Measurements from ENCODE around the gene MRTO4.
A peak's percentile ranks its signal among the peaks of the same experiment; 100 is the strongest.
"Not testable (repeated sequence)": the region's sequence is repeated elsewhere in the genome, so short reads cannot be mapped to it uniquely, and the experiment has no call there.

MRTO4 gene

DNA sequence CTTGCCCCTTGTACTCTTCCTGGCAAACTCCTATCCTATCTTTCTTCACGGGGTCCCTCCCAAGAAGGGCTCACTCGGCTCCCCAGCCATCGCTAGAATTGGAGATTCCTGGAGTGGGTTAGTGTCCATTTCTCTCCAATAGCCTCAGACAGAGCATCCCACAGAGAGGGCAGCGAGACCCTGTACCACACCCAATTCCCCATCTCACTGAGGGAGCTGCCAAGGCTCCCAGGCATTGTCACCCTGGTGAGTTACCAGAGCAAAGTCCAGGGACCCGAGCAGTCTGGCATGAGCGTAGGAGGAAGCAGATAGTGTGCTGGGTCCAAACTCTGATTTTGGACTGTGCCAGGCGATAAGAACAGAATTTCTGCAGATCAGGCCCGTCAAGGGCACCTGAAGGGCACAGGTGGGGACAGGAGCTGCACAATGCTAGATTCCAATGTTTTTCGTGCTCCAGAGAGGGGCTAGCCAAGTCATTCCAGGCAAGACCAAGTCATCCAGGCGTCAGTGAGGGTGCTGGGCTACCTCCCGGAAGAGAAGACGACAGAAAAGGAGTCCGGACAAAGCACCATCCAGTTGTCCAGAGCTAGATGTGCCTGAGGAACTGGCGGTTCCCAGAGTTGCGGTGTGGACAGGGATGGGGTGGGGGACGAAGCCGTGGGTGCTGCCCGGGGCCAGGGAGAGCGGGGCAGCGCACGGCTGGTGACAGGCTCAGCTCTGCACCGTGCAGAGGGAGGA lies 21.7 kb downstream of the MRTO4 start:
- DNase-seq: no peak

DNA sequence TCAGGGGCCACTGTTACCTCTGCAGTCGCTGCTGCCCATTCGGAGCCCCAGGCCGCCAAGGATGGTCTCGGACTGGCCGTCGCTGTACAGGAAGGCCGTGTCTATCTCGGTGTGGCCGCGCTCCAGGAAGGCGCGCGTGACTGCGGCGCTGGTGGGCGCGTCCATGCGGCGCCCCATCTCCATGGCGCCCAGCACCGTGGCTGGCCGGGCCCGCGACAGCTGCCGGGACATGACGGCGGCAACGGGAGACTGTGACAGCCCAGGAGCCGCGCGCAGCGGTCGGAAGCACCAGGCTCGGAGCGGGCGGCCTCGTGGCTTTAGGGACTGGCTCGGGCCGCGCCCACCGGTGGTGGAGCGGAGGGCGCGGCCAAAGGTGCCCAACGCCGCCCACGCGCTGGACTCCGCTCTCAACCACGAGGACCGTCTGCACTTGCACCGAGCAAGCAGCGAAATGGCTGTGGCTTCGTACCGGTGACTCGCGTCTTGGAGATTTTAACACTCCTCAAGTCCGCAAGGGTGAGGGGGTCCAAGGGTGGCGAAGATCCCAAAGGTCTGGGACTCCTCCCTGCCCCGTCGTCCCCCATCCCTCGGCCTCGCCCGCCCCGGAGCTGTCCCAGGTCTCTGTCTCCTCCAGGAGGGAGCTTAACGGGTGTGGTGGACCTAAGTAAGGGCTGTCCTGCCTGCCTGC lies 22.4 kb downstream of the MRTO4 start:
- not testable (repeated sequence) for DNase-seq

DNA sequence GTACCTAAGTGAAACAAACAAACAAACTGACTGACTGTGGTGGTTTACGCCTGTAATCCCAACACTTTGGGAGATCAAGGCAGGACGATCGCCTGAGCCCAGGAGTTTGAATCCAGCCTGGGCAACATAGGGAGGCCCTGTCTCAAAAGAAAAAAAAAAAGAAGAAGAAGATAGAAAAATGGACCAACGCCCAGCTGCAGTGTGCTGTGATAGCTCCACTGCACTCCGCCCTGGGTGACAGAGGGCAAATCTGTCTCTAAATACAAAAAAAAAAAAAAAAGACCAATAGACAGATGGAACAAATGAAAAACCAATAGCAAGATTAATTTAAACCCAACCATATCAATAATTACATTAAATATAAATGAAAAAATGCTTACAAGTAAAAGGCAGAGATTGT lies 23.0 kb downstream of the MRTO4 start:
- DNase-seq: no peak

DNA sequence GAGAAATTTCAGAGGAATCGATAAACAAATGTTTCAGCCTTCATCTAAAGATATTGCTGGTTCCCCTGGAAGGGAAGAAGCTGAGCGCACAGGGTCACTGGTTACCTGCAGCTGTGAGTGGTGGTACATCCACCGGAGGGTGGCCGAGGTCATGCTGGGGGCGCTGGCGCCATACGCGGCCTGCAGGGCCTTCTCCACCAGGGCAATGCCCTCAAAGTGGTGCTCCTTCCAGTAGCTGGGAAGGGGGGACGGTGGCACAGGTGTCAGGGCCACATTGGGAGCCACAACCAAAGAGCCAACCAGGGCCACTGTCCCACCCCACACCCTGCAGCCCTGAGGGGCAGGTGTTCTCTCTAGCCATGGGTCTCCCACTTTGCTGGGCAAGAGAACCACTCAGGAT lies 32.3 kb downstream of the MRTO4 start:
- no peak for DNase-seq

DNA sequence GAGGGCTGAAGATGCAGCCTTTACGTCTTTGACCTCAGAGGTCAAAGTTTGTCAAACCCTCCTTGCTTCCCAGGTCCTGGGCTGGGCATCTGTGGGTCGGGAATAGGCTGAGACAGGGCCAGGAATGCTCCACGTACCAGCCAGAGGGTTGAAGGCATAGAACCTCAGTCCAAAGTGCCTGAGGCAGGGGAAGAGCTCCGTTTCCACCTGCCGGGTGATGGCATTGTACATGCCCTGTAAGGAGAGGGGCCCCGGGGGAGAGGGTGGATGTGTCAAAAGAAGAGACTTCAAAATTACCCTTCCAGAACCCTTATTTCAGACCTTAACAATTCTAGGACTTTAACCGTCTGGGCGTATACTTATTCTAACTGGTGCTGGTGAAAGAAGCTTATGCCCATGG lies 33.3 kb downstream of the MRTO4 start:
- no peak for DNase-seq

DNA sequence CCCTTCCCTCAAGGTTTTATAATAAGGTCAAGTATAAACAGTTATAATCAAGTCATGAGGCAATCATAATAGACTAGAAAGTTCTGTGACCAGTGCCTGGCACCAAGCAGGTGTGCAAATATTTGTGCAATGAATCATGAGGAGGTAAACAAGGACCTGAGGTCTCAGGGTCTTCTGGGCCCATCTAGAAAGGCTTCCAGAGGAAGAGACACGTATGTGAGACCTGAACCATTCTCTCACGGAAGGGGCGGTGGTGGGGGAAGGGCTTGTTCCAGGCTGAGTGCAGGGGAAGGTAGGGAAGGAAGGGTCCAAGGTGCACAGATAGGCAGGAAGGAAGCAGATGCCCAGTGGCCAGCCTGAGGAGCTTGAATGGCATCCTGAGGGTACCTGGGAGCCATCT lies 33.8 kb downstream of the MRTO4 start:
- DNase-seq: not testable (repeated sequence)

DNA sequence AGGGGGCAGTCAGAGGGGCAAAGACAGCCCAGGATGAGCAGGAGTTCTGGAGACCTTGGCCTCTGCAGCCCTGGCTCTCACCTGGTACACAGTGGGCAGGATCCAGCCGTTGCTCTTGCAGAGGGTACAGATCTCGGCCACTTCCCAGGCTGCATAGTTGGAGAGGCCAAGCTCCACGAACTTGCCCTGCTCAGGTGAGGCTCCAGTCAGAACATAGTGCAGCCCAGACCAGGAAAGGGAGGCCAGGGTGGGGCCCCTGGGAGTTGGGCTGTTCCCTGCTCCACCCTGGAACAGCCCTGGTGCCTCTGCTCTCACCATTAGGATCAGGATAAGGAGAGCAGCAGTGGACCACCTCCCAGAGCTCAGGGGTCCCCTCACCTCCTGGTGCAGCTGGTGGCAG lies 34.2 kb downstream of the MRTO4 start:
- not testable (repeated sequence) for DNase-seq

DNA sequence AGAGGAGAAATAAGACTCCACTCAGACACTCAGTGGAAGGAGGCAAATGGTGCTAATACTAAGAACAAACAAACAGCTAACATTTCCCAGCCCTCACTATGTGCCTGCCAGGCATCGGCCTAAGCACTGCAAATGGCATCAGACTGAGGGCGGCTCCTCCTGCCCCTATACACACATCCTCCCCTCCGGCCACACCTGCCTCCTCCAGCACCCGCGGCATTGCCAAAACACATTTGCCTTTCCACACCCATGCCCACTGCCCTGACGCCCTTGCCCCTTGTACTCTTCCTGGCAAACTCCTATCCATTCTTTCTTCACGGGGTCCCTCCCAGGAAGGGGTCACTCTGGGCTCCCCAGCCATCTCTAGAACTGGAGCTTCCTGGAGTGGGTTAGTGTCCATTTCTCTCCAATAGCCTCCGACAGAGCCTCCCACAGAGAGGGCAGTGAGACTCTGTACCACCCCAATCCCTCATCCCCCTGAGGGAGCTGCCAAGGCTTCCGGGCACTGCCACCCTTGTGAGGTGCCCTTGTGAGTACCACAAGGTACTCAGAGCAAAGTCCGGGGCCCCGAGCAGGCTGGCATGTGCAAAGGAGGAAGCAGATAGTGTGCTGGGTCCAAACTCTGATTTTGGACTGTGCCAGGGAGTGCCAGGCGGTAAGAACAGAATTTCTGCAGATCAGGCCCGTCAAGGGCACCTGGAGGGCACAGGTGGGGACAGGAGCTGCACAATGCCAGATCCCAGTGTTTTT lies 36.0 kb downstream of the MRTO4 start:
- no peak for DNase-seq

DNA sequence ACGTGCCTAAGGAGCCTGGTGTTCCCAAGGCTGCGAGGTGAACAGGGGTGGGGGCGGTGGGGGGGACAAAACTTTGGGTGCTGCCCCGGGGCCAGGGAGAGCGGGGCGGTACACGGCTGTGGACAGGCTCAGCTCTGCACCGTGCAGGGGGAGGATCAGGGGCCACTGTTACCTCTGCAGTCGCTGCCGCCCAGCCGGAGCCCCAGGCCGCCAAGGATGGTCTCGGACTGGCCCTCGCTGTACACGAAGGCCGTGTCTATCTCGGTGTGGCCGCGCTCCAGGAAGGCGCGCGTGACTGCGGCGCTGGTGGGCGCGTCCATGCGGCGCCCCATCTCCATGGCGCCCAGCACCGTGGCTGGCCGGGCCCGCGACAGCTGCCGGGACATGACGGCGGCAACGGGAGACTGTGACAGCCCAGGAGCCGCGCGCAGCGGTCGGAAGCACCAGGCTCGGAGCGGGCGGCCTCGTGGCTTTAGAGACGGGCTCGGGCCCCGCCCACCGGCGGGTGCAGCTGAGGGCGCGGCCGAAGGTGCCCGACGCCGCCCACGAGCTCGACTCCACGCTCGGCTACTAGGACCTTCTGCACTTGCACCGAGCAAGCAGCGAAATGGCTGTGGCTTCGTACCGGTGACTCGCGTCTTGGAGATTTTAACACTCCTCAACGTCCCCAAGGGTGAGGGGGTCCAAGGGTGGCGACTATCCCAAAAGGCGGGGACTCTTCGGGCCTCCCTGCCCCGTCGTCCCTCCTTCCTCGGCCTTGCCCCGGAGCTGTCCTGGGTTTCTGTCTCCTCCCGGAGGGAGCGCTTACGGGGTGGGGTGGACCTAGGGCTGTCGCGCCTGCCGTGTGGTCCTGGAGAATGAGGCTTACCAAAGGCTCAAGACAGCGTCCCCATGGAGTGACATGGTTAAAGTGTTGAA lies 37.0 kb downstream of the MRTO4 start, which contains the start of gene AKR7A3:
TSS of gene AKR7A3 (minus strand) at position 447 of the 918 bp plus-strand sequence. CDS start at position 386, 61 bp downstream.
- peak; percentile 69 for DNase-seq

DNA sequence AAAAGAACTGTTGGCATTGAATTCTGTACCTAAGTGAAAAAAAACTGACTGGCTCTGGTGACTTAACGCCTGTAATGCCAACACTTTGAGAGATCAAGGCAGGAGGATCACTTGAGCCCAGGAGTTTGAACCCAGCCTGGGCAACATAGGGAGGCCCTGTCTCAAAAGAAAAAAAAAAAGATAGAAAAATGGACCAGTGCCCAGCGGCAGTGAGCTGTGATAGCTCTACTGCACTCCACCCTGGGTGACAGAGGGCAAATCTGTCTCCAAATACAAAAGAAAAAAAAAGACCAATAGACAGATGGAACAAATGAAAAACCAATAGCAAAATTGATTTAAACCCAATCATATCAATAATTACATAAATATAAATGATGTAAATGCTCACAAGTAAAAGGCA lies 37.6 kb downstream of the MRTO4 start:
- DNase-seq: no peak

DNA sequence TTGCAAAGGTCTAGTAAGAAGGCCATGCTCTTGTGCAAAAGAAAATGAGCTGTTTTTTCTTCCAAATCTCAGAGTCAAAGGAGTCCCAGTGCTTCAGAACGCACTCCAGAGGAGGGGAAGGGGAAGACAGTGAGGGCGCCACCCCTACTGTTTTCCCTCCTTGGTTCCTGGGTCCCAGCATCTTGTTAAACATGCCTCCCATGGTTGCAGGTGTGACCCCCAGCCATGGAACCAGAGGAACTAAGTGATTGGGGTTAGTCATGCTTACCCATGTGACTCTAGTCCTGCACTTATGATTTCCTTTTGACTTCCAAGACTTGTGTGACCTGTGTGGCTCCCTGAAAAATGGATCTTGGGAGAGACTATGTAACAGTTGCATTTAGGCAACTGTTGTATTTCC lies 43.0 kb downstream of the MRTO4 start:
- DNase-seq: no peak

DNA sequence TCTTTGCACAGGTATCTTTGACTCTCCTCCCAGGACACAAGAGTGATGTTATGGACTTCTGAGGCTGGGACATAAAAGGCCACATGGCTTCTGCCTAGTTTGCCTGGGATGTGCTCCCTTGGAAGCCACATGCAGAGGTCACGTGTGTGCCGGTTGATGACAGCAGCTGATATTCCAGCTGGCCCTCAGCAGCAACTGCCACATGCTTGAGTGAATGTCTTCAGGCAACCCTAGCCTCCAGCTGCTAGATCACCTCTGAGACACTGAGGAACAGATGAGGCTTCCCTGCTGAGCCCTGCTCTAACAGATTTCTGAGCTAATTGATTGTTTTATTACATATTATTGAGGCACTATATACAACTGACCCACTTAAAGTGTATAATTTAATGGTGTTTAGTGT lies 48.6 kb downstream of the MRTO4 start:
- no peak for DNase-seq

DNA sequence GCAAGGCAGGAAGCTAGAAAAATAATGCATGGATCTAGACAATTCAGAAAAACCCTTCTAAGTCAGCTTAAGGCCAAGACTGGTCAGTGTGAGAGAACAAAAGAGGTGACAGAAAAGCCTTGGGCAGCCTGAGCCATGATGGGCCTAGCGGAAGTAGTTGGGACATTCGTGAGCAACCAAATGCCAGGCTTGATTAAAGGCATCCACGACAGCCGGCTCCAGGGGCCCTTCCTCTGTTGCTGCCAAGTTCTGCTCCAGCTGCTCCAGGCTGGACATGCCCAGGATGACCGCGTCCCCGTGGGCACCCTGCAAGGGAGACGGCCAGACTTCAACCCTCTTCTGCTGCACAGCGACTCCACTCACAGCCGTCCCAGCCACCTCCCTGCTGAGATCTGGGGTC lies 52.5 kb downstream of the MRTO4 start:
- not testable (repeated sequence) for DNase-seq

DNA sequence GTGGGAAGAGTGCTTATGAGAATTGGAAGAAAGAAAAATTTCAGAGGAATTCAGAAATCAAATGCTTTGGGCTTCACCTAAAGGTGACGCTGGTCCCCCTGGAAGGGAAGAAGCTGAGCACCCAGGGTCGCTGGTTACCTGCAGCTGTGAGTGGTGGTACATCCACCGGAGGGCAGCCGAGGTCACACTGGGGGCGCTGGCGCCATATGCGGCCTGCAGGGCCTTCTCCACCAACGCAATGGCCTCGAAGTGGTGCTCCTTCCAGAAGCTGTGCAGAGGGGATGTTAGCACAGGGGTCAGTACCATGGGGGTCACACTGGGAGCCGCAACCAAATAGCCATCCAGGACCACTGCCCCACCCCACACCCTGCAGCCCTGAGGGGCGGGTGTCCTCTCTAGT lies 54.3 kb downstream of the MRTO4 start:
- DNase-seq: no peak

DNA sequence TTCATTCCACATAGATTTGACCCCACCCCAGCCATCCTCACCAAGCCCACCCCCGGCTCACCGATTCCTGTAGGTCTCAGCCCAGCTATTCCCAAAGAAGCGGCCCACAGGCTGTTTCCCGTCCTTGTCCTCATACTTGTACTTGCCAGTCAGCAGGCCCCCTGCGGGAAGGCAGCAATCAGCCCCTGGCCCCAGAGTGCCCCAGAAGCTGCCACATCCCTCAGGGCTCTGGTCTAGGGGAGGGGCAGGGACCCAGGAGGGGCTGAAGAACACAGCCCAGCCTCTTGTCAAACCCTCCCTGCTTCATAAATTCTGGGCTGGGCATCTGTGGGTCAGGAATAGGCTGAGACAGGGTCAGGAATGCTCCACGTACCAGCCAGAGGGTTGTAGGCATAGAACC lies 55.3 kb downstream of the MRTO4 start:
- DNase-seq: no peak

DNA sequence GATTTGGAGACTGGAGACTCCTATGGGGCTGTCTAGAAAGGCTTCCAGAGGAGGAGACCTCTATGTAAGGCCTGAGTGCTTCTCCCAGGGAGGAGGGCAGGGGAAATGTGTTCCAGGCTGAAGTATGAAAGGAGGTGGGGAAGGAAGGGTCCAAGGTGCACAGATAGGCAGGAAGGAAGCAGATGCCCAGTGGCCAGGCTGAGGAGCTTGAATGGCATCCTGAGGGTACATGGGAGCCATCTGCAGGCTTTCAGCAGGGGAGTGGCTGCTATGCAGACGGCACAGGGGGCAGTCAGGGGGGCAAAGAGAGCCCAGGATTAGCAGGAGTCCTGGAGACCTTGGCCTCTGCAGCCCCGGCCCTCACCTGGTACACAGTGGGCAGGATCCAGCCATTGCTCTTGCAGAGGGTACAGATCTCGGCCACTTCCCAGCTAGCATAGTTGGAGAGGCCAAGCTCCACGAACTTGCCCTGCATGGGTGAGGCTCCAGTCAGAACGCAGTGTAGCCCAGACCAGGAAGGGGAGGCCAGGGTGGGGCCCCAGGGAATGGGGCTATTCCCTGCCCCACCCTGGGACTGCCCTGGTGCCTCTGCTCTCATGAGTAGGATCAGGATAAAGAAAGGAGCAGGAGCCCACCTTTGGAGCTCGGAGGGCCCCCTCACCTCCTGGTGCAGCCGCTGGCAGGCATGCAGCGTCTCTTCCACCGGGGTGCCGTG lies 56.3 kb downstream of the MRTO4 start:
- DNase-seq: no peak

DNA sequence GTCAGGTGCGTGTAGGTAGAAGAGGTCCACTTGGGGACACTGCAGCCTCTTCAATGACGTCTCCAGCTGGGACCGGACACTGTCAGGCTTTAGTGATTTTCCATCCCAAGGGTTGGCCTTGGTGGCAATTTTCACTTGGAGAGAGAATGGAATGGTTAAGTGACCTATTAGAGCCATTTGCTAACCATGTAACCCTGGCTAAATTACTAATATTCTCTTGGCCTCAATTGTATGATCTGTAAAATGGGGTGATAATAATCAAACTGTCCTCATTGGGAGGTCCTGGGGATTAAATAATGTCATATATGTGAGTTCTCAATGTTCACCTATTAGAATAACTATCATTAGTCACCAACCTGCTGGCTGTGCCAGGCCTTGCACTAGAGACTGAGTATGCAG lies 56.9 kb downstream of the MRTO4 start:
- DNase-seq: no peak

DNA sequence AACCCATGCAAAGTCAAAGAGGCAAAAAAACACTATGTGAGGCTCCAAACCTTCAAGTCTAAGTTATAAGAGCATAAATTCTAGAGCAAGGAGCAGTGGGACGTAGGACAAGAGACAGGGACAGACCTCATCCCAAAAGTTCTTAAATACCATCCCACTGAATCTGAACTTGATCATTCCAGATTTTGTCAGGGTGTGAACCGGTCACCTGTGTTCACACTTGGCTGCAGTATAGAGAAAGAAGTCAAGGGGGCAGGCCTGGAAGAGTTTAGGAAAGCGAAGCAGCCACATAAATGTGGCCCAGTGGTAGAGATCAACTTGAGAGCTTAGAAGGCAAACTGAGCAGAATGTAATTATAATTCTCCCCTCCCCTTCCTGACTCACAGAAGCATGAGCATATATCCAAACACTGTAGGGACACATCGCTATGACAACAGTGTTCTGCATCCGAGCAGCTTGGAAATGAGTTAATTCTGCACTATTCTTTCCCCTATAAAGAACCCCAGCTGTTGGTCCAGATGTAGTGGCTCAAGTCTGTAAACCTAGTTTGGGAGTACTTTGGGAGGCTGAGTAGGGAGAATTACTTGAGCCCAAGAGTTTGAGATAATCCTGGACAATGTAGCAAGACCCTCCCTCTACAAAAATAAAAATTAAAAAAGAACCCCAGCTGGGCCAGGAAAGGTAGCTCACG lies 57.7 kb downstream of the MRTO4 start:
- DNase-seq: no peak

Measured in activated T-cell treated with anti-CD3 and anti-CD28 coated beads, Interleukin-2, amount 50 U/mL, for 1 hour (primary cell).